NCI-H2171 (cell line): ENCODE data around the gene ATXN7L1.
"Not testable (repeated sequence)": the region's sequence is repeated elsewhere in the genome, so short reads cannot be mapped to it uniquely, and the experiment has no call there.

Source experiments
- DNase-seq: peaks from one replicate; lab custom pipeline; 2025; lab: John Stamatoyannopoulos, UW

The ATXN7L1 gene

DNA sequence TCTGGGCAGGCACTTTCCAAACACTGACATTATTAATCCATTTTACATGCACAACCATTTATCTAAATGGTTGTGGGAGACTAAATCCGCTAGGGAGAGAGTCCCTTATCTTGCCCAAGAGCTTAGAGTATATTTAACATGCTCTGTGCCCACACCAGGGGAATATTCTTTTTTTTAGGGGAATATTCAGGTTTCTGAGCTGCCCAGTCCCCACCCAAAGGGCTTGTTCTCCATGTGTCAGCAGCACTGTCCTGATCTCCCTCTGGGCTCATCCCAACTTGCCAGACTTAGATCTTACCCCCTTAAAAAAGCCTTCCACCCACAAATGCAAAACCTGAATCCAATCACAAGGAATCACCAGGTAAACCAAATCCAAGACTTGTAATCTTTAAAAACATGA, 132.1 kb downstream of the ATXN7L1 start:
- no peak for DNase-seq

DNA sequence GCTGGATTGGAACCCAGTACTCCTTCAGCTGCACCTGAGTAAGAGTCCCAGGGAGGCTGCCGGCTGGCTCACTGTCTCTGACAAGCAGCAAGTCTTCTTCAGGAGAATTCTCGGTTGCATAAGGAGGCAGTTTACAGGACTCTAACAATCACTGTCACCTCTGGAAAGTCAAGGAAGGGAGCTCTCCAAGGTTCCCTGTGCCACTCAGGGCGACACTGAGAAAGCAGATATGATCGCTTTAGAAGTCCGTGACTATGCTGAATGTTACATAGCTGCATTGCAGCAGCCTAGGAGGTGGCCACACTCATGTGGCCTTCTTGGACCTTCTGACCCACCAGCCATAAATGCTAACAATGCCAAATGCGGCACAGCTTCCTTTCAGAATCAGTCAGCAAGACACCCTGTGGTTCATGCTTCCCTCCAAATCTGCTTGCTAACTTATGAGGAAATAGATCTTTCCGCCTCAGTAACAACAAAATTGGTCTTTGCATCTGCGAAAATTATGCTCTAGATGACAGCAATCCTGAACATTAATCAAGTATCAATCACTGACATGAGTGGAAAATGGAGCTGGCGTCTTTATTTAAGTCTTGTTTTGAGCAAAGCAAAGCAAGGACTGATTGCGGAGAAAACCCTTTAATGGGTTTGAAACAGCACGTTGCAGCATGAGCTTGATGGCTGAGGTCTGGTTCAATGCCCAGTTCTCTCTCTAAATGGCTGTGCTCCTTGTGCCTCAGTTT, 132.9 kb downstream of the ATXN7L1 start:
- DNase-seq = no peak

DNA sequence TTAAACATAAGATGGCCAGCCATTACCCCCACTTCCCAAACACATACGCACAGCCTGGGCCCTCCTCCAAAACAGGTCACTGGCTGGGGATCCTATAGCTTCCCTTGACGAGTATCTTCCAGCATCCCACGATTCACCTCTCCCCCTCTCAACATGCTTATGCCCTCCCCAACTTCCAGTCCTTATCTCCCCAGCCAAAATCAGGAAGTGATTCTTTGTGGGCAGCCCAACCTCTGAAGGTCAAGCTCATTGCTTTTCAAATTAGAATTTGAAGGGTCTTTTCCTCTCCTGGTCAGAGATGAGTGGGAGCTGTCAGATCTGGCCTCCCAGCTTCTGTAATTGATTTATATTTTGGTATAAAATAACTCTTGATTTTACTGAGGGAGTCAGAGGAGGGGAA, 133.6 kb downstream of the ATXN7L1 start:
- no peak for DNase-seq

DNA sequence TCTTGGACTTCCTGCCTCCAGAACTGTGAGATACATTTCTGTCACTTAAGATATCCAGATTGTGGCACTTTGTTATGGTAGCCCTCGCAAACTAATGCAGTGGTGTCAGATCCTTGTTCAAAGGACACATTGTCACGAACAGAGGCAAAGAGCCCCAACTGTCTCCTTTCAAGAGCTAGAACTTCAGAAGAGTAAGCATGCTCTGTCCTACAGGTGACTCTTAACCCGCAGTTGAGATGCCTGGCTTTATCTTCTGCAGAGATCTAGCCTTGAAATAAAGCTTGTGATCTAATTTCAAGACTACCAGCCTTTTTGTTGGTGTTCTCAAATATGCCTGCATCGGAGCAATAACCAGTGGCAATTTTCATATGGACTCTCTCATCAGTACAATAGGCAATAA, 134.4 kb downstream of the ATXN7L1 start:
- DNase-seq = no peak

DNA sequence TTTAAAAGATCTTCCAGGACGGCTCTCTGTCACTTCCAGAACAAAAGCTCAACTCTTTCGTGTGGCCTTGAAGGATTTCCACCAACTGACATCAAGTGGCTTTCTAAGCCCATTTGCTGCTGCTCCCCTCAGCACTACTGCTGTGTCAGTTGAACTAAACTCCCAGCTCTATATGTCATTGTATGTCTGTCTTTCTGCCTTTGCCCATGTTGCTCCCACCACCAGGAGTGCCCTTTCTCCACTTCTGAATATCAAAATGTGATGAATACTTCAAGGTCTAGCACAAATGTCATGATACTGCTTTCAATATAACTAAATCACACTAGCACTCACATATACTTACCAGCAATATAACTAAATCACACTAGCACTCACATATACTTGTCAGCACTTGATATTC, 138.3 kb downstream of the ATXN7L1 start:
- no peak for DNase-seq

DNA sequence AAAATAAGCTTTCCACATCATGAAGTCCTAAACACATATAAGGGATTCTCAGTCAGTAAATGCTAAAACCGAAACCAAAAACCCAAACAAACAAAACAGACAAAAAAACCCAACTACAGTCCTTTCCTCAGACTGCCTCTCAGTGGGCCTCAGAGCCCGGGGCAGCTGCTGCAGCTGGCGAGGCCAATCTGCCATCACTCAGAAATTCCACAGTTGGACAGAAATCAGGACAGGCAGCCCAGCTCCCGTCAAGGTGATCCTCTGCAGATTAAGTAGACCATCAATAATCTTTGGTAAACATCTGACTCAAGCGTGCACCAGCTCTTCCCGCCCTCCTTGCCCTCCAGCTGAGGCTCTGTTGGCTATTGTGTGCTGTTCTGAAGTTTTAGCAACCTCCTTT, 142.2 kb downstream of the ATXN7L1 start:
- DNase-seq = peak; percentile 50

DNA sequence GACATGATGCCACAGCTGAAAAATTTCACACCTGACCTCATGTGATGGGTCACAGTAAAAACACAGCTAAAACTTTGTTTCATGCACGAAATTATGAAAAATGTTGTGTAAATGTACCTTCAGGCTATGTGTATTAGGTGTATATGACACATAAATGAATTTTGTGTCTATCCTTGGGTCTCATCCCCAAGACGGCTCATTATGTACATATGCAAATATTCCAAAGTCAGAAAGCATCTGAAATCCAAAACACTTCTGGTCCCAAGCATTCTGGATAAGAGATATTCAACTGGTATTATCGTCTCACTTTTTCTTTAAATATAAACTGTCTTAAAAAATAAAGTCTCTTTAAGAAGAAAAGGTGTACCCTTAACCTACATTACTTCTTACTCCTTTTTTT, 145.4 kb downstream of the ATXN7L1 start:
- DNase-seq = no peak

DNA sequence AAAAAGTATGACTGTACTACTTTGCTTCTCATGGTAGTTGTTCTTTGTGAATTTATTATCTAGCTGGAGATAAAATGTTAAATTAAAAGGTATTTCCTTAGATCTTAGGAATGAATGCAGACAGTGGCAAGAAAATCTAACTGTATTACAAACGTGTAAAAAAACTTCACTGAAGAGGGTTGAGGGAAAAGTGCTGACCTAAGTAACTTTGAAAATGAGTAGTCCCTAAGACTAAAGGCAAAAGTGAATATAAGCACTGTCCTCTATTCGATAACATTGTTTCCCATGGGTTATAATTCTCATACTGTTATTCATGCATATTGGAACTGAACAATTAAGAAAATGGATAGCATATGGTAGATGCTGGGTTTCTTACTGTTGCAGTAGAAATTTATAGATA, 148.4 kb downstream of the ATXN7L1 start:
- no peak for DNase-seq

DNA sequence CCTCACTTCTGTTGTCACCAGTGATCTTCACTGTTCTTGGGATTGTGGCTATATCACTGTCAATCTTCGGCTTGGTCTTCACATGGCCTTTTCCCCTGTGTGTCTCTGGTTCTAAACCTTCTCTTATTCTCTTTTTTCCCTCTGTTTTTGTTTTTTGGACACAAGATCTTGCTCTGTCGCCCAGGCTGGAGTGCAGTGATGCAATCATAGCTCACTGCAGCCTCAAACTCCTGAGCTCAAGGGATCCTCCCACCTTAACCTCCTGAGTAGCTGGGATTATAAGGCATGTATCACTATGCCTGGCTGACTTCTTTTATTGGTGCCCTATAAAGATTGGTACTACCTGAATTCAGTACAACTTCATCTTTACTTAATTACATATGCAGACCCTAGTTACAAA, 151.7 kb downstream of the ATXN7L1 start:
- no peak for DNase-seq

DNA sequence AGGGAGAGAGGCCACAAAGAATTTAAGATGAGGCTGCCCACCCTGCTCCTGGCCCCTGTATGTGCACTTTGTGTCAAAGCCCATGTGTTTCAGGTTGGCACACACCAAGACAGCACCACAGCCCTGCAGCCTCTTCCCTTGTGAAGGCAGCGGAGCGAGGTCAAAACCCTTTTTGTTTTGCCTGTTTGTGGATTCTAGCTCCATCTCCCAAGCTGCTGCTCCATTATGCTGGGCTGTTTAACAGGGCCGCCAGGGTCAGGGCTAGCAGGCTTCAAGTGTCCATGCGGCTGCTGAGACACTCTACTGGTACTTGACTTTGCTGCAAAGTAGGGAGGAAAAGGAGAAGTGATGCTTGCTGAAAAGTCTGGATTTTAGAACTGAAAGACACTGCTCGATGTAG, 152.8 kb downstream of the ATXN7L1 start:
- DNase-seq = peak; percentile 80

DNA sequence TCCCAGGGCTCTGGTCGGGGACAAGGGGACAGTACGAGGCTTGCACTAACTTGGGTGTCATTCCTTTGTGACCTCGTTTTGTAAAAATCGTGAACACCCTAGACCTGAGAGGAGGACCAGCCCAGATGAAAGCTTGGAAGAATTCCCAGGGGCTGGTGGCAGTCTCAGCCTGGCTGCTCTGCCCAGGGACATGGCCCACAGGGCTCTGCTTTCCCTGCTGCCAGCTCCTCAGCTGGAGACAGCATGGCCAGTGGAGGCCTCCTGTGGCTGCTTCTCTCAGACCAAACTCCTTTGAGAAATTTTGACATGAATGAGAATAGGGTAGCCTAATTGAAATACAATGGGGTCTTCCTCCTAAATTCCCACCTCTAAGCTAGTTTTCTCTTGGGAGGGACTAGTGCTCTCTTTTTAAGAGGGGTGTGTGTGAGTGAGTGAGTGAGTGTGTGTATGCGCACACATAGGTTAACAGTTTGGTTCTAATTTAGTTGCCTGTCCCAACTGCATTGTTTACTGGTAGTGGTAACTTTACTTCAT, 154.8 kb downstream of the ATXN7L1 start:
- DNase-seq = no peak

DNA sequence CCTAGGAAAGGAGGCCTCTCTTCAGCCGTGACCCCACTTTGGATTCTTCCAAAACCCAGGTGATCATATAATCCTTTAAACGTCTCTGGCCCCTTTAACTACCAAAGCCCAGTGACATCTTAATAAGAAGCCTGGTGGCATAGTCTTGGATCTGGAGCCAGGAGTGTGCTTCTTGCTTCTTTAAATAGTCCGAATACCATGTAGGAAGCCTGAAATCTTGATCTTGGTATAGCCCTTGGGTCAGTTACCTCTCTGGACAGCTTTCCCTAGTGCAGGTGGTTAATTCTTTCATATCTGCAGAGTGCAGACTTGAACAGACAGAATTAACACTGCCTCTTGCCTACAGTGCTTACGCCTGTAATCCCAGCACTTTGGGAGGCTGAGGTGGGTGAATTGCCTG, 156.5 kb downstream of the ATXN7L1 start:
- DNase-seq = no peak

DNA sequence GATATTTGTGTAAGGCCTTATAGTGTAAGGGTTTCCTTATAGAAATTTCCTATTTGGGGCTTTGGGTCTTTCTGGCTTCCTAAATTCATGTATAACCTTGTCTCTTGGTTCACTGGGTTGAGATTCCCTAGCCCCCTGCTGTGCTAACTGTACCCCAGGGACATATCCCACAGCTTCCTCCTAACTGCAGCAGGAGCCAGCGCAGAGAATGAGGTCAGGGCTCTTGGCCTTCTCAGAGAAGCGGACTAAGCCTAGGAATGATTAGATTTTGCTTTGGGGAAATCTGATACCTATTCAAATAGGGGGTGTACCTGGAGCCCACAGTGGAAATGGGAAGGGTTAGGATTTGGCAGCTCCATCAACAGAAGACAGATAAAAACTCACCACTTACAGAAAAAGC, 157.0 kb downstream of the ATXN7L1 start:
- no peak for DNase-seq

DNA sequence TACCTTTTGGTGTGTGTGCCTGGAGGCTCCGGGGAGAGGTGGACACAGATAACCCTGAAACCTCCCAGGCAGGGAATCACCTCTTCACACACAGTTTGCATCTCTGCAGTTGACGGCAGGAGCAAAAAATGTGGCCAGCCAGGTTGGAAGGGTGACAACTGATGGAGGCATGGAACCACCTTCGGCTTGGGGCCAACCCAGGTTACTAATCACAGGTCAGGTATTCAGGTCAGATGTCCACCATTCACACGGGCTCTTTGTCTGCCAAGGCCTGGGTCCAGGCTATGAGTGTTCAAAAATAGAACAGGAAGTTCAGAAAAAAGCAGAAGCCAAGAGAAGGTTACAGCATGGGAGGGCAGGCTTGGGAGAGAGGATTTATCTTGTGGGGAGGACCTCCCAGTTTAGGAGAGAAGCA, 157.9 kb downstream of the ATXN7L1 start:
- DNase-seq = no peak

DNA sequence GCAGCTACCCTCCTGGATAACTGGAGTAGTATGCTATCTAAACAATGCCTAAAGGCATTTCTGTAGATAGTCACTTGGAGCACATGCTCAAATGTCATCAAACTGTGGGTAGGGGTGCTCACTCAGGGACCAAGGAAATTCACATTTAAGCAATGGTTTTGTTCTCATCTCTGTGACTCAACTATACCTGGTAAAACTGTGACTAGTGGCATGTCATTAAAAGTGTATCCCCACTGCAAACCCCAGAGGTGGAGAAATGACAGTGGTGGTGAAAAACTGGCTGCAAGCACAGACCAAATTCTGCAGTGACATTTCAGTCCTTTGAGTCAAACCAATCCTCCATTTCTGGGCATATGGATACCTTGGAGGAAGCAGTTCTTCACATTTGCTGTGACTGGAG, 160.9 kb downstream of the ATXN7L1 start:
- DNase-seq = no peak

DNA sequence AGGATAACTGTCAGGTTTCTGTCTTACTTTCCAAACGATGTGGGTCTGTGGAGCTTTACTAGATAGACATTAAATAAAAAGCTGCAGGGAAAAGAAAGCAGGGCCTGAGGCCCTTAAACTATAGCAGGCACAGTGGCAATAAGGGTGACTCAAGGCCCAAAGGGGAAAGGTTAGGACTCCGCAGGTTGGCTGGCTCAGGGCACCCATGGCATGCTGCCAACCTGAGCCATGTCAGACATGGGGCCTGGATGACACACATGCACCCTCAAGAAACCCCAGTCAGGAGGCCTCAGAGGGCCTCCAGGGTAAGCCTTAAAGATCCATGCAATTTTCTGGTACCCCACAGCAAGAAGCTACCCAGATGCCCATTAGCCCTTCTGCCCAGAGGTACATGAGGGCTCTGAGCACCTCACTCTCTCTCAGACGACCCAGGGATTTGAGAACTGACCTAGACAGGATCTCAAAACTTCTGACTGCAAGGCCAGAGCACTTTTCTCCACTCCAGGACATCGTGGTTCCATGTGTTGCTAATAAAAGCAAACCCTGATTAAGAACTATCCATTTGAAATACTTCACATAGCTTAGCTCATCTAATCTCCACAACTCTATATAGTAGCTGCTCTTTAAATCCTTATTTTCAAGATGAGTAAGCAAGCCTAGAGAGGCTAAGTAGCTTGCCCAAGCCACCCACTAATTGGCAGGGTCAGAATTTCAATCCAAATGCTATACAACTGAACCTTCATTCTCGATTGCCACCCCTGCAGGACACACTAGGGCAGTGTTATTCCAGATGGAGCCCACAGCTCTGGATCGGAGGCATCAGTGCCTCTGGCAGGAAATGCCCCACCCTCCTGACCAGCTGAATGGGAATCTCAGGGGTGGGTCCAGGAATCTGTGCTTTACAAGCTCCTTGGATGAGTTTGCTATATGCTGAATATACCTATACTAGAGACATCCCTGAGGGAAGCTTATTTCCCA, 162.6 kb downstream of the ATXN7L1 start:
- no peak for DNase-seq

DNA sequence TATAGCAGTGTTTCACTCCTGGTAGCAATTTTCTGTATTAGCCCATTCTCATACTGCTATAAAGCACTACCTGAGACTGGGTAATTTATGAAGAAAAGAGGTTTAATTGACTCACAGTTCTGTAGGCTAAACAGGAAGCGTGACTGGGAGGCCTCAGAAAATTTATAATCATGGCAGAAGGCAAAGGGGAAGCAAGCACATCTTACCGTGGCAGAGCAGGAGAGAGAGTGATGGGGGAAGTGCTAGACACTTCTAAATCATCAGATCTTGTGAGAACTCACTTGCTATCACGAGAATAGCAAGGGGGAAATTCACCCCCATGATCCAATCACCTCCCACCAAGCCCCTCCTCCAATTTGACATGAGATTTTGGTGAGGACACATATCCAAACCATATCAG, 163.5 kb downstream of the ATXN7L1 start:
- no peak for DNase-seq

DNA sequence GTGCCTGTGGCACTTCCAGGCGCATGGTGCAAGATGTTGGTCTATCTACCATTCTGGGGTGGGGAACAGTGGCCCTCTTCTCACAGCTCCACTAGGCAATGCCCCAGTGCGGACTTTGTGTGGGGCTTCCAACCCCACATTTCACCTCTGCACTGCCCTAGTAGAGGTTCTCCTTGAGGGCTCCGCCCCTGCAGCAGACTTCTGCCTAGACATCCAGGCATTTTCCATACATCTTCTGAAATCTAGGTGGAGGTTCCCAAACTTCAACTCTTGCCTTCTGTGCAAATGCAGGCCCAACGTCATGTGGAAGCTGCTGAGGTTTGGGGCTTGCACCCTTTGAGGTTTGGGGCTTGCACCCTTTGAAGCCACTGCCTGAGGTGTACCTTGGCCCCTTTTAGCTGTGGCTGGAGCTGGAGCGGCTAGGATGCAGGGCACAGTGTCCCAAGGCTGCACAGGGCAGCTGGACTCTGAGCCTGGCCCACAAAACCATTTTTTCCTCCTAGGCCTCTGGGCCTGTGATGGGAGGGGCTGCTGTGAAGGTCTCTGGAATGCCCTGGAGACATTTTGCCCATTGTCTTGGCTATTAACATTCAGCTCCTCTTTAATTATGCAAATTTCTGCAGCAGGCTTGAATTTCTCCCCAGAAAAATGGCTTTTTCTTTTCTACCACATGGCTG, 164.5 kb downstream of the ATXN7L1 start:
- DNase-seq = no peak

DNA sequence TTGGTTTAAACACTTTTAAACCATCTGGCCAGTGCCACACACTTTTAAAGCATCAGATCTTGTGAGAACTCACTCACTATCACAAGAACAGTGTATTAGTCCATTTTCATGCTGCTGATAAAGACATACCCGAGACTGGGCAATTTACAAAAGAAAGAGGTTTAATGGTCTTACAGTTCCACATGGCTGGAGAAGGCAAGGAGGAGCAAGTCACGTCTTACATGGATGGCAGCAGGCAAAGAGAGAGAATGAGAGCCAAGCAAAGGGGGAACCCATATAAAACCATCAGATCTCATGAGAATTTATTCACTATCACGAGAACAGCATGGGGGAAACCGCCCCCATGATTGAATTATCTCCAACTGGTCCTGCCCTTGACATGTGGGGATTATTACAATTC, 165.7 kb downstream of the ATXN7L1 start:
- not testable (repeated sequence) for DNase-seq

DNA sequence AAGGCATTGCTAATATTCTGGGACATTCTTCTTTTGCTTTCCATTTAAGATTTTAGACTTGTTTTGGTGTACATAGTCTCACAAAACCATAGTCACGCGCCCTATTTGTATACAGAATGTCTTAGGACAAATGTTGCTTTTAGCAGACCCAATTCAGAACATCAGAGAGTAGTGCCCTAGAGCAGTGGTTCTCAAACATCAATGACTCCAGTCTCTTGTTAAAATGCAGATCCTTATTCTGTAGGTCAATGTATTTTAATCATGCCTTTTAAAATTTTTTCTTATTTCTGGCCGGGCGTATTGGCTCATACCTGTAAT, 167.7 kb downstream of the ATXN7L1 start:
- DNase-seq = no peak

DNA sequence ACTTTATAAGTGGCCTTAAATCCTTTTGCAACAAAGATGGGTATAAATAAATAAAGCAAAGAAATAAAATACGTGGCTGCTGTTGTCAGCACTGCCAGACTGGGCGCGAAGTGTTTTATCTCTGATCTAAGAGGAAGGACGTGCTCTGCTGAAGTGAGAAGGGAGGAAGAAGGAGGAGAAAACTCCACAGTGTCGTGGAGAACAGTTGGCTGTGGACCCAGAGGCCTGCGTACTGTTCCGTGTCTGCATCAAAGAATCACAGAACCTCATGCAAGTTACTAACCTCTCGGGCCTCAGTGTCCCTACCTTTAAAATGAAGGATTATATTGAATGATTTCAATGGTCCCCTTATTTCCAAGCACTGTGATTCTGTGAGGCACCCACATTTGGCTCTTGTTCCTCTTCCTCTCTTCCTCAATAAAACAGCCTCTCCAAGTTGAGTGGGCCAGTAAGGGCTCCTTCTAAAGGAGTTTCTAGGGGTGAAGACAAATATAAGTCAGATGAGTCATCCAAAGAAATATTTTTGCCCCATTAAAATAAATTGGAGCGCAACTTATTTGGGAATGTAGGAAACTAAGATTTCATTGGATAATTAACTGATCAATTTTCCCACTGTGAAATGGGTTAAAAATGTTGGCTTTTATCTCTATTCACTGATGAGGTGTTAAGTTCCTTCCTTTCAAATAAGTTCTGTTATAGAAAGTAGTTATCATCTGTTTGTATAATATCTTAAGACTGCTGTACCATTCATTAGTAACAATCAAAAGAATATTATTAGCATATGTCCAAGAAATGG, 168.2 kb downstream of the ATXN7L1 start:
- DNase-seq = no peak

DNA sequence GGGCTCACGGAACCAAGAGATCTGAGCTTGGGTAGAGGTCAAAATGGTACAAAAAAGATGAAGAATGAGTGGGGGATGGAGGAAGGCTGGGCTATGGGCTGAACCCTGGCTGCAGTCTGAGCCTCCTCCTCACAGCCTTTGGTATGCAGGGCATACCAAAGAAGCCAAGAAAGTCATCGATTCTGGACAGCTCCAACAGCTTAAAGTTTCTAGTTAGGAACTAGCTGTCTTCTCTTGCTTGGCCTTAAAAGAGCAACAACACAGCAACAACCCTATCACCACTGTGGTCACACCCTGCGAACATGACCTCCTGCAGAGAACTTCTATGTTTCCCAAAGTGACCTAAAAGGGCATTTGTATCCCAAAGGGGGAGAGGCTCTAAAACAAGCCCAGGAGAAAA, 169.0 kb downstream of the ATXN7L1 start:
- no peak for DNase-seq
